Stomach (tissue), 4 donors: ENCODE results near the gene MAN1B1.

Experiments
- CTCF ChIP-seq, 7 experiments: fragments of 450-650 bp in 4 of 7; fragments of 200-600 bp in 3 of 7; sonication (generic) in 3 of 7; IDR thresholded peaks; one replicate each; pipeline ENCODE4 v1.5.1; 2016 to 2019; ENCODE audit warnings: antibody characterized with exemption in 7 of 7, control low read depth in 2 of 7, mild to moderate bottlenecking in 1 of 7
- EP300 ChIP-seq: sonication (generic); formaldehyde crosslinking; IDR thresholded peaks from one replicate; pipeline ENCODE4 v1.6.1; 2017; ENCODE audit warnings: antibody characterized with exemption
- POLR2A ChIP-seq, 4 donors: fragments of 450-650 bp; IDR thresholded peaks; one replicate each; pipeline ENCODE4 v1.6.1; 2016; ENCODE audit warnings: antibody characterized with exemption in 4 of 4, control low read depth in 2 of 4, mild to moderate bottlenecking in 1 of 4, moderate library complexity in 1 of 4
- POLR2AphosphoS5 ChIP-seq, 3 donors: sonication (generic); formaldehyde crosslinking; IDR thresholded peaks; one replicate each; pipeline ENCODE4 v1.6.1; 2016; ENCODE audit warnings: antibody characterized with exemption in 3 of 3

GRCh38 chr9:137112564-137113384 is 26.0 kb downstream of the MAN1B1 start:
- TF ChIP-seq POLR2A (IDR thresholded peaks at IDR 0.05) (no peak), CTCF (IDR thresholded peaks at IDR 0.05) (no peak), POLR2AphosphoS5 (IDR thresholded peaks at IDR 0.05) (no peak), EP300 (no peak)
